BLaER1 treated with 17β-estradiol and CSF1 and Interleukin-3, amounts not matched to agents 10 nM and 100 nM (cell line): ENCODE measurements around the gene OCEL1.
A peak's percentile ranks its signal among the peaks of the same experiment; 100 is the strongest.

Source experiments
- H3K27ac ChIP-seq, 11 experiments: shearing (Covaris generic); formaldehyde crosslinking; 2 replicates each; pipeline ENCODE4 v1.8.1; 2022
- H3K27me3 ChIP-seq, 11 experiments: shearing (Covaris generic); formaldehyde crosslinking; 2 replicates each; pipeline ENCODE4 v1.8.1; 2022
- H3K36me3 ChIP-seq, 11 experiments: shearing (Covaris generic); formaldehyde crosslinking; 2 replicates each; pipeline ENCODE4 v1.8.1; 2022
- H3K4me1 ChIP-seq, 10 experiments: shearing (Covaris generic); formaldehyde crosslinking; 2 replicates each; pipeline ENCODE4 v1.8.1; 2022
- H3K4me2 ChIP-seq, 11 experiments: shearing (Covaris generic); formaldehyde crosslinking; 2 replicates each; pipeline ENCODE4 v1.8.1; 2022
- H3K4me3 ChIP-seq, 10 experiments: shearing (Covaris generic); formaldehyde crosslinking; 2 replicates each; pipeline ENCODE4 v1.8.1; 2022
- H3K9ac ChIP-seq, 11 experiments: shearing (Covaris generic); formaldehyde crosslinking; 2 replicates each; pipeline ENCODE4 v1.8.1; 2022
- H3K9me3 ChIP-seq, 11 experiments: shearing (Covaris generic); formaldehyde crosslinking; replicated peaks in 1 of 11; 2 replicates each; pipeline ENCODE4 v1.8.1; 2022
- H4K20me1 ChIP-seq, 11 experiments: shearing (Covaris generic); formaldehyde crosslinking; 2 replicates each; pipeline ENCODE4 v1.8.1; 2022
- Cebpa-rat ChIP-seq, 11 experiments: shearing (Covaris generic); IDR thresholded peaks; 2 replicates each; pipeline ENCODE4 v1.8.1; 2022

The OCEL1 gene

GRCh38 chr19:17214508-17215126 lies 11.4 kb upstream of the OCEL1 start:
- Histone ChIP-seq H3K36me3 (peaks cover 62 to 78% (median 70%) of the 10 kb centered on the region in 11 experiments), H3K4me2 (peak overlapping the region; percentile 77 to 99 (median 94)), H4K20me1 (peaks cover 0 to 7% (median 0%) of the 10 kb centered on the region in 11 experiments; a peak in 3 of 22 replicates), H3K9ac (peak overlapping the region; percentile 90 to 94 (median 92)), H3K27me3 (no peaks in the 10 kb centered on the region), H3K4me1 (peaks cover 21 to 54% (median 49%) of the 10 kb centered on the region in 10 experiments), H3K9me3 (no peaks in the 10 kb centered on the region), H3K4me3 (peak overlapping the region; percentile 51 to 77 (median 72)), H3K27ac (peak overlapping the region; percentile 90 to 98 (median 95))
- TF ChIP-seq Cebpa-rat (IDR thresholded peaks at IDR 0.05) = no peak

- H4K20me1 ChIP-seq = no peaks in the 10 kb centered on the region; a peak in 1 of 22 replicates
- peaks cover 57 to 75% (median 65%) of the 10 kb centered on the region in 11 experiments for H3K36me3 ChIP-seq
- H3K27me3 ChIP-seq = no peaks in the 10 kb centered on the region
- peak within 1 kb of the TSS; percentile 77 to 99 (median 94) for H3K4me2 ChIP-seq
- H3K27ac ChIP-seq = peak within 1 kb of the TSS; percentile 90 to 98 (median 95)
- TF ChIP-seq Cebpa-rat (IDR thresholded peaks at IDR 0.05) = no peak
- peaks cover 23 to 54% (median 46%) of the 10 kb centered on the region in 10 experiments for H3K4me1 ChIP-seq
- H3K9ac ChIP-seq = peak within 1 kb of the TSS; percentile 90 to 94 (median 92)
- H3K4me3 ChIP-seq = peak within 1 kb of the TSS; percentile 51 to 77 (median 72)
- H3K9me3 ChIP-seq = no peaks in the 10 kb centered on the region
These were observed 10.7 kb upstream of the OCEL1 start, which contains the start of gene USE1 for GRCh38 chr19:17215127-17215971. USE1 (plus strand) TSS chr19:17215357; CDS start chr19:17215406, 49 bp downstream.

GRCh38 chr19:17216058-17216670 lies 9.9 kb upstream of the OCEL1 start:
- Histone ChIP-seq H3K27me3 (no peaks in the 10 kb centered on the region), H3K4me3 (peak overlapping the region; percentile 51 to 77 (median 72); a peak in 18 of 20 replicates), H4K20me1 (no peaks in the 10 kb centered on the region), H3K36me3 (peaks cover 49 to 67% (median 57%) of the 10 kb centered on the region in 11 experiments), H3K27ac (peak overlapping the region in 9 of 11 experiments; percentile 94 to 98 (median 96); a peak in 14 of 22 replicates), H3K9ac (peak overlapping the region in 5 of 11 experiments; percentile 18 to 94 (median 92); a peak in 6 of 22 replicates), H3K4me1 (peaks cover 24 to 50% (median 42%) of the 10 kb centered on the region in 10 experiments), H3K4me2 (peak overlapping the region; percentile 77 to 99 (median 94)), H3K9me3 (no peaks in the 10 kb centered on the region)
- no peak for TF ChIP-seq Cebpa-rat (IDR thresholded peaks at IDR 0.05)

GRCh38 chr19:17219286-17219685 lies 6.7 kb upstream of the OCEL1 start:
- TF ChIP-seq Cebpa-rat (IDR thresholded peaks at IDR 0.05) = no peak
- H3K9me3 ChIP-seq = no peaks in the 10 kb centered on the region
- H3K36me3 ChIP-seq = peaks cover 24 to 43% (median 32%) of the 10 kb centered on the region in 11 experiments
- H3K27me3 ChIP-seq = no peaks in the 10 kb centered on the region
- H3K9ac ChIP-seq = no peak overlapping the region
- peak overlapping the region in 4 of 11 experiments; percentile 29 to 70 (median 52); a peak in 6 of 22 replicates for H3K4me2 ChIP-seq
- H3K4me1 ChIP-seq = peaks cover 15 to 45% (median 27%) of the 10 kb centered on the region in 10 experiments
- H4K20me1 ChIP-seq = no peaks in the 10 kb centered on the region
- no peak overlapping the region for H3K27ac ChIP-seq
- no peak overlapping the region for H3K4me3 ChIP-seq

GRCh38 chr19:17220207-17220758 lies 5.7 kb upstream of the OCEL1 start:
- peak overlapping the region in 4 of 11 experiments; percentile 13 to 55 (median 32); a peak in 4 of 22 replicates for H3K27ac ChIP-seq
- TF ChIP-seq Cebpa-rat (IDR thresholded peaks at IDR 0.05) = no peak

GRCh38 chr19:17225053-17225452 lies 973 bp upstream of the OCEL1 start:
- Histone ChIP-seq H3K4me2 (peak overlapping the region in 9 of 11 experiments; percentile 81 to 99 (median 95); a peak in 11 of 22 replicates), H3K36me3 (peaks cover 3 to 17% (median 12%) of the 10 kb centered on the region in 11 experiments; a peak in 19 of 22 replicates), H3K4me1 (peaks cover 21 to 50% (median 34%) of the 10 kb centered on the region in 10 experiments), H3K4me3 (peak overlapping the region in 1 of 10 experiments; percentile 68; a peak in 1 of 20 replicates), H3K27me3 (no peaks in the 10 kb centered on the region), H3K9ac (no peak overlapping the region), H4K20me1 (peaks cover 0 to 19% (median 0%) of the 10 kb centered on the region in 11 experiments; a peak in 6 of 22 replicates), H3K9me3 (no peaks in the 10 kb centered on the region), H3K27ac (no peak overlapping the region)
- TF ChIP-seq Cebpa-rat (IDR thresholded peaks at IDR 0.05) = no peak

More at GRCh38 chr19:17220207-17220758, 5.7 kb upstream of the OCEL1 start:
- Histone ChIP-seq H3K9me3 (no peaks in the 10 kb centered on the region), H3K4me2 (peak overlapping the region in 7 of 11 experiments; percentile 10 to 70 (median 33); a peak in 11 of 22 replicates), H3K9ac (peak overlapping the region in 2 of 11 experiments; percentile 32 to 42; a peak in 4 of 22 replicates), H3K27me3 (no peaks in the 10 kb centered on the region), H3K4me1 (peaks cover 9 to 46% (median 22%) of the 10 kb centered on the region in 10 experiments), H3K36me3 (peaks cover 24 to 43% (median 32%) of the 10 kb centered on the region in 11 experiments), H4K20me1 (no peaks in the 10 kb centered on the region), H3K4me3 (no peak overlapping the region)

- H3K4me3 ChIP-seq = peak overlapping the region in 1 of 10 experiments; percentile 72; a peak in 1 of 20 replicates
- H3K27ac ChIP-seq = no peak overlapping the region
- peaks cover 31 to 45% (median 38%) of the 10 kb centered on the region in 11 experiments for H3K36me3 ChIP-seq
- H4K20me1 ChIP-seq = peaks cover 0 to 47% (median 9%) of the 10 kb centered on the region in 11 experiments; a peak in 13 of 22 replicates
- H3K9ac ChIP-seq = 0 out of 22 replicates have a peak overlapping the region, but pooled peaks of 3 of the 11 experiments have one; percentile 9 to 25 (median 20)
- H3K9me3 ChIP-seq = no peaks in the 10 kb centered on the region
- H3K4me1 ChIP-seq = peaks cover 18 to 41% (median 29%) of the 10 kb centered on the region in 10 experiments
- H3K4me2 ChIP-seq = peak overlapping the region; percentile 86 to 99 (median 96); a peak in 19 of 22 replicates
- no peaks in the 10 kb centered on the region for H3K27me3 ChIP-seq
- TF ChIP-seq Cebpa-rat (IDR thresholded peaks at IDR 0.05) = no peak
These were observed 1.9 kb downstream of the OCEL1 start for GRCh38 chr19:17227798-17228367.
